Stimulated activated CD4-positive, alpha-beta T cell treated with anti-CD3 and anti-CD28 coated beads, Interleukin-4, amount 100 ng/mL, for 4 hours (primary cell): ENCODE results near the gene C17orf107.
"Not testable (repeated sequence)": the region's sequence is repeated elsewhere in the genome, so short reads cannot be mapped to it uniquely, and the experiment has no call there.

ENCODE experiments used
- DNase-seq, 2 experiments: peaks; one replicate each; pipeline ENCODE4 v3.0.0-alpha.2; 2020

C17orf107 gene

GRCh38 chr17:4899341-4900230, at the start of gene C17orf107:
Gene C17orf107, plus strand, starts transcription at chr17:4899536. Its CDS starts 227 bp downstream, at chr17:4899763.
- DNase-seq = peak; percentile 95 to 97

GRCh38 chr17:4850246-4850645, 49.1 kb upstream of the C17orf107 start:
- no peak for DNase-seq

GRCh38 chr17:4851084-4851483, 48.3 kb upstream of the C17orf107 start:
- no peak for DNase-seq

DNA sequence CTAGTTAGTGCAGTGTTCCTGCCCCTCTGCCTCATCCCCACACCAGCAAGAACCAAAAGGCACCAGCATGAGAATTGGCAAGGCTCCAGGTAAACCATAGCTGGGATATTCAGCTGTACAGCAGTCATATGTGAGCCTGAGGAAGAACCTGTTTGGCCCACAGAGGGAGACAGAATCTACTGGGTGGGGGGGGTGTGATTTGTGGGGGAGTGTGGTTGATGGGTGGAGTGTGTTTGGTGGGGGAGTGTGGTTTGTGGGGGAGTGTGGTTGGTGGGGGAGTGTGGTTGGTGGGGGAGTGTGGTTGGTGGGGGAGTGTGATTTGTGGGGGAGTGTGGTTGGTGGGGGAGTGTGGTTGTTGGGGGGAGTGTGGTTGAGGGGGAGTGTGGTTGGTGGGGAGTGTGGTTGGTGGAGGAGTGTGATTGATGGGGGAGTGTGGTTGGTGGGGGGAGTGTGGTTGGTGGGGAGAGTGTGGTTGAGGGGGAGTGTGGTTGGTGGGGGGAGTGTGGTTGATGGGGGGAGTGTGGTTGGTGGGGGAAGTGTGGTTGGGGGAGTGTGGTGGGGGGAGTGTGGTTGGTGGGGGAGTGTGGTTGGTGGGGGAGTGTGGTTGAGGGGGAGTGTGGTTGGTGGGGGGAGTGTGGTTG, 46.6 kb upstream of the C17orf107 start:
- no peak for DNase-seq

- DNase-seq = no peak
Measured at GRCh38 chr17:4853208-4853671, 46.1 kb upstream of the C17orf107 start.

- DNase-seq = no peak
Measured at GRCh38 chr17:4854111-4854681, 45.1 kb upstream of the C17orf107 start.

GRCh38 chr17:4856271-4856936, 42.9 kb upstream of the C17orf107 start:
- no peak for DNase-seq

GRCh38 chr17:4856937-4857314, 42.4 kb upstream of the C17orf107 start:
- no peak for DNase-seq

DNA sequence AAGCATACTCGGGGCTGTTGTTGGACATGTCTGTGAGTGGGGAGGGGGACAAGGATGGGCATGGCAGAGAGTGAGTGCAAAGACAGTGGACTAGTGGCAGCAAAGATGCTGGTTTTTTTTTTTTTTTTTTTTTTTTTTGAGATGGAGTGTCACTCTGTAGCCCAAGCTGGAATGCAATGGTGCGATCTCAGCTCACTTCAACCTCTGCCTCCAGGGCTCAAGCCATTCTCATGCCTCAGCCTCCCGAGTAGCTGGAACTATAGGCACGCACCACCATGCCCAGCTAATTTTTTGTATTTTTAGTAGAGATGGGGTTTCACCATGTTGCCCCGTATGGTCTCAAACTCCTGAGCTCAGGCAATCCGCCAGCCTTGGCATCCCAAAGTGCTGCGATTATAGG, 42.0 kb upstream of the C17orf107 start:
- not testable (repeated sequence) for DNase-seq

DNA sequence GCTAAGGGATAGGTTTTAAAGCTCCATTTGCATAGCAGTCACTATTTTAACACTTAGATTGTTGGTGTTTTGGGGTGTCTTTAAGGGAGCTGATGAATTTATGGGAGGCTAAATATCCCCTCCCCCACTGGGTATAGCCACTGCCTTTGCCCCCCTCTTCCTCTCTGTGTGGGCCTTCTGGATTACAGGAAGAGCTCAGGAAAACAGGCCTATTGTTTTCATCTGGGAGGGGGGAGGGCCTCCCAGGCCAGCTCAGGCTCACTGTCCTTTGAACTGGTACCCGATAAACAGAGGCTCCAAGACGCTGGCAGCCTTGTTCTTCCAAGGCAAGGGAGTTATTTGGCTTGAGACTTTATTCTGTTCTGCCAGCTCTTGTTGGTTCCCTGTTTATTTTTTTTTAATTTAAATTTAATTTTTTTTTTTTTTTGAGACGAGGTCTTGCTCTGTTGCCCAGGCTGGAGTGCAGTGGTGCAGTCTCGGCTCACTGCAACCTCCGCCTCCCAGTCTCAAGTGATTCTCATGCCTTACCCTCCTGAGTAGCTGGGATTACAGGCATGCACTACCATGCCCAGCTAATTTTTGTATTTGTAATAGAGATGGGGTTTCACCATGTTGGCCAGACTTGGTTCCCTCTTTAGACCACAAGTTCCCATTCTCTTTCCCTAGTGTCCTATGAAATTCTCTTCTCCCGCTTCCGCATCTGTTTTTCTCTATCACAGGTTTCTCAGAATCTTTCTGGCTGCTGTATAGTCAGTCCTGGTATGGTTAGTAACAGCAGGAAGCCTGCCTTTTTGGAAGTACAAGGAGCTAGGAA, 41.1 kb upstream of the C17orf107 start:
- no peak for DNase-seq

DNA sequence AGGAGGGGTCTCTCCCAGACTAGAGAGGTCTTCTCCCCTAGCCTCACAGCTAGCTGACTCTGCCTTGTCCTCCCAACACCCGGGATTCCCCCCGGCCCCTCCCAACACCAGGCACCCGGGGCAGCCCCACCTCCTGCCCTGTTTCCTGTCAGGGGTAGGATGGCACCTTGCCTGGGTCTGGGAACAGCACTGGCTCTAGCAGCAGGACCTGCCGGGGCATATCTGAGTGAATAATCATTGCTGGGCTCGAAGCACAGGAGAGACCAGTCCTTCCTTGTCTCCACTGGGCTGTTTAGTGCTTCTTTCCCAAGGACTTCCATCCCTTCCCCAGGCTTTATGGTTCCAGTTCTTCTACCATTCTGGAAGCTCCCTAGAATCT, 40.5 kb upstream of the C17orf107 start:
- no peak for DNase-seq

DNA sequence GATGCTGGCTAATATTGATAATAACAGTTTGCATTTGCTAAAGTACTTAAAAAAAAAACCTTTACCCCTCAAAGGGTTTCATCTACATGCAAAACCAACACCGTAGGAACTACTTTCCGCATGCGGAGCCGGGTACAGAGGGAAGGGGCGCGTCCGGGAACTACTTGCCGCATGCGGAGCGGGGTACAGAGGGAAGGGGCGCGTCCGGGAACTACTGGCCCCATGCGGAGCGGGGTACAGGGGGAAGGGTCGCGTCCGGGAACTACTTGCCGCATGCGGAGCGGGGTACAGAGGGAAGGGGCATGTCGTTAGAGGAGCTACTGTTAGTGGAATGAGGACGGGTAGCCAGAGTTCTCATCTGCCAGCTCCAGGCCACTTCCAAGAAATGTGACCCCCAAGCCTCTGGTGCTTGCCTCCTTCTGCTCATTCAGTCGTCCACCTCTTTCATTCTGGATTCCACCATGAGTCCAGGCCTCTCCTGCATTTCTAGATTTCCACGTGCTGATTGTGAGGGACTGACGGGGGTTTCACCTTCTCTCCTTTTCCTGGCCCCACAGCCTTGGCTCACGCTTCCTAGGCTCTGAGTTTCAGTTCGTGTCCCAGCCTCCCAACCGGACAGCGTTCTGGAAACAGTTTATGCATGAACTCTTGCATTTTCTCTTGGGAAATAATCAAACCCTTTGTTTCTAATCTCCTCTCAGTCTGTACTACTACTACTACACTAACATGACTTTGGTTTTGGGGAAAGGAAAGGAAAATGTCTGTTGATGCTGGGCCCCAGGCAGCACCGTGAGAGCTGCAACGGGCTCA, 39.3 kb upstream of the C17orf107 start:
- DNase-seq = no peak

DNA sequence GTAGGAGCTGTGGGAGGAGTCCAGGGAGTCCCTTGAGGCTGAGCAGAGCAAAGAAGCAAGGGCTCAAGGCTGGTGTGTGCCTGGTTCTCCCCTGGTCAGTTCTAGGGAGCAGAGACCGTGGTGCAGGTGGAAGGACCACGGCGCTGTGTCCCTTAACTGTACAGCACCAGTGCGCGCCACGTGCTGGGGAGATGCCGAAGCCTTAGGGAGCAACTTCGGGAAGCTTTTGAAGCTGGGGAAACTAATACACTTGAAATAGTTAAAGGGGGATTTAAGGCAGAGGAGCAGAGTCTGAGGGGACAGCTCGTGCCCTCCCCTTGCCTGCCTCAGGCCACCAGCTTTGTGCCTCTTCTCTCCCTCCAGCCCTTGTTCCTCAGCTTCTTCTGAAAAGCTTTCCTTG, 38.7 kb upstream of the C17orf107 start:
- DNase-seq = no peak

DNA sequence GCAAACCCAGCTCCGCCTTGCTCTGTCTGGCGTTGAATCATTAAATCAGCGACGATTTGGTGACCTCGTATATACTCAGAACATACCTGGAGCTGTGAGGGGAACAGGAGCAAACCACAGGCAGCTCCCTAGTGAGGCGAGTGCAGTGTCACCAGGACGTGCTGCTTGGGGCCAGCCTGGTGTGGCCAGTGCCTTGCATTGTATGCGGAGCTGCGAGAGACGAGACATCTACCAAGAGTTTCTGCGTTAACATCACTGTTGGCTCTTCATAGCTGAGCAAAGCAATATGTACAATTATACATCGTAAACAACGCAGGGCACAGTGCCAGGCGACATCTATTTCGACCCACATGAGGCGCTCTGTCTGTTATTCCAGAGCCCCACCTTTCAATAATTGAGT, 38.3 kb upstream of the C17orf107 start:
- DNase-seq = no peak

GRCh38 chr17:4862720-4863119, 36.6 kb upstream of the C17orf107 start:
- no peak for DNase-seq

DNA sequence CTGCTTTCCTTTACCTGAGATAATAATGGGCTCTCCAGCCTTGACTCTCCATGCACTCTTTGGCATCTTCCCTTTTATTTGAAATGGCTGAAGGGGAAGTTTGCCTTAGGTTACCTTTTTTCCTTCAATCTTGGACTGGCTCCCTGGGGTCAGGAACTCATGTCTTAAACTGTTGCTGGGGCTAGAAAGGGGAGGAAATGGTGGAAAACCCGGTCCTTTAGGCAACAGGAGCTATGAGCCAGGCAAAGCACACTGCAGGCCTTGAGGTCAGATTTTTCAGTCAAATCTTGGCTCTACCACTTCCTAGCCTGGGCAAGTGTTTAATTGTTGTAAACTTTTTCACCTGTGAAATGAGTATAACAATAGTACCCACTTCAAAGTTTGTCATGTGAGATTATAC, 36.0 kb upstream of the C17orf107 start:
- no peak for DNase-seq

DNA sequence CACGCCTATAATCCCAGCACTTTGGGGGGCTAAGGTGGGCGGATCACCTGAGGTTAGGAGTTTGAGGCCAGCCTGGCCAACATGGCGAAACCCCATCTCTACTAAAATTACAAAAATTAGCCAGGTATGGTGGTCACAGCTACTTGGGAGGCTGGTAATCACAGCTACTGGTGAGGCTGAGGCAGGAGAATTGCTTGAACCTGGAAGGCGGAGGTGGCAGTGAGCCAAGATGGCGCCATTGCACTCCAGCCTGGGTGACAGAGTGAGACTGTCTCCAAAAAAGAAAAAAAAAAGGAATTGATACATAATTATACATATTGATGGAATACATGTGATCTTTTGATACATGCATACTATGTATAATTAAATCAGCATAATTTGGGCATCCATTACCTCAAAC, 31.8 kb upstream of the C17orf107 start:
- DNase-seq = not testable (repeated sequence)

GRCh38 chr17:4869058-4869998, 30.0 kb upstream of the C17orf107 start:
- DNase-seq = not testable (repeated sequence)

DNA sequence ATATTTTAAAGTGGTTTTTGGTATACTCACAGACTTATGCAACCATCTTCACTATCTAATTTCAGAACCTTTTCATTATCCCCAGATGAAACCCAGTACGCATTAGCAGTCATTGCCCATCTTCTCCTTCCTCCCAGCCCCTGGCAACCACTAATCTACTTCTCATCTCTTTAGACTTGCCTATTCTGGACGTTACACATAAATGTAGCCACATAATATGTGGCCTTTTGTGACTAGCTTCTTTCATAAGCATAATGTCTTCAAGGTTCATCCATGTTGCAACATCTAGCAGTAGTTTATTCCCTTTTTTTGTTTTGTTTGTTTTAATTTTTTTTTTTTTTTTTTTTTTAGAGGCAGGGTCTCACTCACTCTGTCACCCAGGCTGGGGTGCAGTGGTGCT, 28.5 kb upstream of the C17orf107 start:
- no peak for DNase-seq

DNA sequence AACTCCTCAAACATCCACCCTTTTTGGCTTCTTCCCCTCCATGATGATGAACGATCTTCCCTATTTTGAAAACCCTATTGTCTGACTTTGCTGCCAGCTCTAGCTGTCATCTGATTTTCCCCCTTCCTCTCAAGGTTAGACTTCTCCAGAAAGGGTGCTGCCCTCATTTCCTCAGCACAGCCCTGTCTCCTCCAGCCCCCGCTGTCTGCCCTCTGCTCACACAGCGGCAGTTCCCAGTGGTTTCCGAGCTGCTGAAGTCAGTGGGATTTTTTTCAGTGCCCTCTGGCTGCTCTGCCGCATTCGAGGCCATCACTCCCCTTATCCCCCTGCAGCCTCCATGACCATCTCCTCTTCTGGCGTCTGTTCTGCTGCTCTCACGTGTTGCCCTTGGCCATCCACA, 26.6 kb upstream of the C17orf107 start:
- DNase-seq = no peak
